GM23248 (cell line): ENCODE data around the gene MED20. TPM values are rescaled to one million over a fixed set of nuclear protein-coding genes. Genes with fewer than 3 reads are reported as not detected.

Experiments used
- DNase-seq: peaks from one replicate; pipeline ENCODE4 v3.0.0-alpha.2; 2015
- H2AFZ ChIP-seq: fragments of 200-600 bp; sonication (generic); 2 replicates; pipeline ENCODE4 v1.6.1; 2016; ENCODE audit warnings: antibody characterized with exemption
- H3F3A ChIP-seq: fragments of 200-600 bp; sonication (generic); 2 replicates; pipeline ENCODE4 v1.6.1; 2016; ENCODE audit warnings: mild to moderate bottlenecking, antibody characterized with exemption, mixed run types; ENCODE audit not compliant: insufficient read depth
- H3K27ac ChIP-seq: fragments of 200-600 bp; sonication (generic); 2 replicates; pipeline ENCODE4 v1.5.1; 2016; ENCODE audit warnings: mild to moderate bottlenecking
- H3K27me3 ChIP-seq: fragments of 200-600 bp; sonication (generic); replicated peaks from 2 replicates; pipeline ENCODE4 v1.6.1; 2016; ENCODE audit warnings: mild to moderate bottlenecking; ENCODE audit not compliant: insufficient read depth
- H3K36me3 ChIP-seq: fragments of 200-600 bp; sonication (generic); 2 replicates; pipeline ENCODE4 v1.6.1; 2016; ENCODE audit warnings: low read depth, mild to moderate bottlenecking
- H3K4me1 ChIP-seq: fragments of 200-600 bp; sonication (generic); 2 replicates; pipeline ENCODE4 v1.6.1; 2016; ENCODE audit warnings: mild to moderate bottlenecking; ENCODE audit not compliant: insufficient read depth
- H3K4me2 ChIP-seq: fragments of 200-600 bp; sonication (generic); one replicate; pipeline ENCODE4 v1.6.1; 2016; ENCODE audit warnings: mild to moderate bottlenecking; ENCODE audit not compliant: unreplicated experiment
- H3K4me3 ChIP-seq: fragments of 200-600 bp; sonication (generic); 2 replicates; pipeline ENCODE4 v1.5.1; 2016; ENCODE audit warnings: mild to moderate bottlenecking
- H3K79me2 ChIP-seq: fragments of 200-600 bp; sonication (generic); 2 replicates; pipeline ENCODE4 v1.6.1; 2016; ENCODE audit warnings: mild to moderate bottlenecking; ENCODE audit not compliant: insufficient read depth
- H3K9ac ChIP-seq: fragments of 200-600 bp; sonication (generic); 2 replicates; pipeline ENCODE4 v1.6.1; 2016; ENCODE audit warnings: mild to moderate bottlenecking
- H3K9me2 ChIP-seq: fragments of 200-600 bp; sonication (generic); 2 replicates; pipeline ENCODE4 v1.6.1; 2016; ENCODE audit warnings: mixed run types, mild to moderate bottlenecking, moderate library complexity; ENCODE audit not compliant: insufficient read depth
- H3K9me3 ChIP-seq: fragments of 200-600 bp; sonication (generic); one replicate; pipeline ENCODE4 v1.6.1; 2017; ENCODE audit warnings: low read depth
- H4K20me1 ChIP-seq: fragments of 200-600 bp; sonication (generic); 2 replicates; pipeline ENCODE4 v1.6.0; 2016; ENCODE audit not compliant: insufficient read depth
- EZH2 ChIP-seq: fragments of 200-600 bp; sonication (generic); IDR thresholded peaks from 2 replicates; pipeline ENCODE4 v1.6.1; 2018; ENCODE audit warnings: antibody characterized with exemption, mild to moderate bottlenecking; ENCODE audit not compliant: insufficient read depth, poor library complexity, severe bottlenecking
- EZH2phosphoT487 ChIP-seq: fragments of 200-600 bp; sonication (generic); IDR thresholded peaks from 2 replicates; pipeline ENCODE4 v1.6.1; 2018; ENCODE audit warnings: antibody characterized with exemption, moderate library complexity, mild to moderate bottlenecking, low read depth; ENCODE audit not compliant: insufficient read depth
- WGBS, 2 experiments: methylation state at CpG; one replicate each; pipeline ENCODE4 v1.1.6; 2015 to 2017; ENCODE audit warnings: low lambda C conversion rate in 2 of 2, low coverage in 1 of 2; ENCODE audit errors: missing lambda C conversion rate in 2 of 2; 5-methylcytosine and 5-hydroxymethylcytosine counted together
- in situ Hi-C: fragments of 300-500 bp; cut with MboI; formaldehyde crosslinking; loops from 2 replicates; pipeline ENCODE4 v1.15.0; 2020
- polyA plus RNA-seq: library from polyadenylated mRNA; unstranded; fragments of >200 nt; fragmentation: Nextera tagmentation; extraction: Ambion mirVana; gene quantifications from 2 replicates; pipeline ENCODE4 v1.2.1, GENCODE V29; 2016
- total RNA-seq: library from RNA; depleted of rRNA; stranded (reverse); fragments of >200 nt; shearing (Covaris generic); gene quantifications from 2 replicates; pipeline ENCODE4 v1.2.3, GENCODE V29; 2014

Gene MED20
- total and polyA plus RNA-seq, 2 experiments from 2014 or later: 24.2 to 30.6 TPM

DNA sequence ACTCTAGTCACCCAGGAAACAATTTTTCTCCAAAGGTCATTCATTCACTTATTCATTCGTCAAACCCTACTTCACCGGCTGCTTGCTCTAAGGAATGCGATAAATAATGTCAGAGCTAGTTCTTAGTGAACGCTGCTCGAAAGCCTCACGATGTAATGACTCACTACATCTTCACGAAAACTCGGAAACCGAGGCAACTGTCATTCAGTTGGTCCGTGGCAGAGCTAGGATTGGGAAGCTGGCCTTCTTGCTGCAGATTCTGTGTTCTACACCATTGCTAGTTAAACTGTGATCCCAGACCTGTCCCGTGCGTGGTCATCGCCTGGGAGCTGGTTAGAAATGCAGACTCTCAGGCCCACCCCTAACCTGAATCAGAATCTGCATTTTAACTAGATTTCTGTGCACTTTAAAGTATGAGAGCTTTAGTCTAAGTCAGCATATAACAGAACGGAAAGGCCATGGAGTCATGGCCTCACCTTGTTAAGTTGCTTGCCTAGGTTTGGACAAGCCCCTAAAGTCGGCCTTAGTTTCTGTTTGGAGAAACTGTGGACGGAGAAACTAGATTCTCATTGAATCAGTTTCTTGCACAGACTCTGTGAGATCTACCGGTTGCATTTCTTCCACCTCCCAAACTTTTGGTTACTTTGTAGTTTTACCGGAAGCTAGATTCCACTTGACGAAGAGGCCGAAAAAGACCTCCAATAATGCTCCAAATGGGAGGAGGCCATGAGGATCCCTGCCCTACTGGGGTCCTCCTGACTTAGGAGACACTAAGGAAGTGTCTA is 21.3 kb upstream of the MED20 start:
- H3K27me3 ChIP-seq: no peaks in the 10 kb centered on the region
- peak overlapping the region; percentile 83 for H3K4me2 ChIP-seq
- no peak for TF ChIP-seq EZH2phosphoT487
- no peak for TF ChIP-seq EZH2
- no peaks in the 10 kb centered on the region for H3K9me2 ChIP-seq
- in situ Hi-C loops: no loop called here
- WGBS, 2 experiments: 24 to 25% methylated on average over 20 of the region's 20 CpGs
- DNase-seq: peak; percentile 91
- peak overlapping the region; percentile 77 for H3K27ac ChIP-seq
- no peaks in the 10 kb centered on the region for H4K20me1 ChIP-seq
- peak overlapping the region; percentile 88 for H2AFZ ChIP-seq
- peaks cover 42% of the 10 kb centered on the region for H3K79me2 ChIP-seq
- peak overlapping the region; percentile 78 for H3K9ac ChIP-seq
- H3K4me3 ChIP-seq: peak overlapping the region; percentile 99
- no peaks in the 10 kb centered on the region for H3K36me3 ChIP-seq
- peaks cover 32% of the 10 kb centered on the region for H3K4me1 ChIP-seq
- H3K9me3 ChIP-seq: no peaks in the 10 kb centered on the region
- H3F3A ChIP-seq: peaks cover 30% of the 10 kb centered on the region

DNA sequence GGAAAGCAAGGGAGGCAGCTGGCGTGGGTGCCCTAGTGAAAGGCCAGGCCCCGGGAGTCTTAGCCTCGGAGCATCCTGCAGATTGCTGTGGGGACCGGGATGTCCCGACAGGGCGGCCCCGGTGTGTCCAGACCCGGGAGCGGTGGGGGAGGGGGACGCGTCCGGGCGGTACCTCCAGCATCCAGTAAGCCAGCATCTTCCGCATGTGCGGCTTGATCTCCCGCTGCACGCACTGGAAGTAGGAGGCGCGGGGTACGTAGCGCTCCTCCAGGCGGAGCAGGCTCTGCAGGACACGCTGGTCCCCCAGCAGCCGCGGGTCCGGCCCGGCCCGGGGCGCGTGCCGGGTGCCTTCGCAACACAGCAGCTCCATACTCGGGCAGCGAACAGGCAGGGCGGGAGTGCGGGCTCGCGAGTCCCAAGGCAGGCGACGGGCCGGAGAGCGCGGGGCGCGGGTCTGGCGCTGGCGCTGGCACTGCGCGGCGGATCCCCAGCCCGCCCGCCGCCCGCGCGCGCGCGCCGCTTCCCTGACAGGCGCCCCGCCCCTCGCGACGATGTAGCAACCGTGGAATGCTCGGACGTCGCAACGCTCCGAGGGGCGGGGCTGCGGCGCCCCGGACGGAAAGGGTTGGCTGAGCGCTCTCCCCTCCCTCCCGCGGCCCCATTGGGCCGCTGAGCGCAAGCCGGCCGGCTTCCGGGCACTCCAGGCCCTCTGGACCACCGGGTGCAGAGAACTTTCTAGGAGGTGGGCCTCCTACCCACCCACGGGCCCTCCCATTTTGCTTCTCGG is 20.5 kb upstream of the MED20 start, which contains the start of gene CCND3:
Gene CCND3, minus strand, starts transcription at position 529 of the 787 bp plus-strand sequence. Its CDS starts 159 bp downstream, at position 370.
- H3K27me3 ChIP-seq: no peaks in the 10 kb centered on the region
- H3K79me2 ChIP-seq: peaks cover 48% of the 10 kb centered on the region
- H3K9me3 ChIP-seq: no peaks in the 10 kb centered on the region
- no peaks in the 10 kb centered on the region for H3K36me3 ChIP-seq
- H3K27ac ChIP-seq: peak within 1 kb of the TSS; percentile 77
- peaks cover 38% of the 10 kb centered on the region for H3F3A ChIP-seq
- DNase-seq: peak; percentile 98
- WGBS, 2 experiments: 0 to 1% methylated on average over 25 to 60 of the region's 87 CpGs
- H3K9ac ChIP-seq: peak within 1 kb of the TSS; percentile 78
- H3K4me1 ChIP-seq: peaks cover 36% of the 10 kb centered on the region
- peak within 1 kb of the TSS; percentile 83 for H3K4me2 ChIP-seq
- H4K20me1 ChIP-seq: no peaks in the 10 kb centered on the region
- H2AFZ ChIP-seq: peak within 1 kb of the TSS; percentile 88
- peak within 1 kb of the TSS; percentile 99 for H3K4me3 ChIP-seq
- in situ Hi-C loops: no loop called here
- no peaks in the 10 kb centered on the region for H3K9me2 ChIP-seq
- TF ChIP-seq EZH2 (no peak), EZH2phosphoT487 (no peak)

DNA sequence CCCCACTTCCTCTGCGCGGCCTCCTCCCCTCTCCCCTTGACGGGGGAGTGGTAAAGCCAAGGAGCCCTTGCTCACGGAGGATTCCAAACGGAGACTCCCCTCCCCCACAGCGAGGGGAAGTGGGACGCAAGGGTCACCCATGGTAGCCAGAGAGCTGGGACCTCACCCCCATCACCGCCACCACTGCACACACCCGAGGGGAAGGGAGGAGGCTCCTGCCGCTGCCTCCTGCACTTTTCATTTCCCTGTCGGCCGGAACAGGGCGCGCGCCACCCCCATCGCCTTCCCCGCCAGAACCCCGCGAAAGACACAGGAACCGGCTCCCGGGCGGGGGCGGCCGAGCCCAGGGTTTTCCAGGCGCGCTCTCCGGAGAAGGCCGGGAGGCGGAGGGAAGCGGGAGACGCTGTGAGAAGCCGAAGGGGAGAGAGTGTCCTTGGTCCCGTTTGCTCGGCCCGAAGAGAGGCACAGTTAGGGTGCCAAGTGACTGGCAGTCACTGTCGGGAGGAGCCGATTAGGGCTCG is 19.9 kb upstream of the MED20 start:
- Histone ChIP-seq H3K36me3 (0 out of 2 replicates have a peak, but pooled peaks cover under 1% of the 10 kb centered on the region), H3K4me2 (peak overlapping the region; percentile 80), H4K20me1 (no peaks in the 10 kb centered on the region), H3K4me3 (peak overlapping the region; percentile 99), H3K9me2 (no peaks in the 10 kb centered on the region), H3K79me2 (peaks cover 48% of the 10 kb centered on the region), H3K9ac (peak overlapping the region; percentile 78), H2AFZ (peak overlapping the region; percentile 84), H3K27ac (peak overlapping the region; percentile 61), H3K4me1 (peaks cover 41% of the 10 kb centered on the region), H3K27me3 (no peaks in the 10 kb centered on the region), H3F3A (peaks cover 41% of the 10 kb centered on the region), H3K9me3 (no peaks in the 10 kb centered on the region)
- WGBS, 2 experiments: 2% methylated on average over 31 to 38 of the region's 38 CpGs
- in situ Hi-C loops: no loop called here
- DNase-seq: peak; percentile 74
- TF ChIP-seq EZH2 (no peak), EZH2phosphoT487 (no peak)
